Prostate gland (tissue), 2 donors: Measurements from ENCODE around the gene MCF2L2.

Experiments used
- CTCF ChIP-seq, 4 experiments: fragments of 200-600 bp in 2 of 4; fragments of 450-650 bp in 2 of 4; sonication (generic) in 2 of 4; IDR thresholded peaks; 1 replicate in 3 of 4; 2 replicates in 1 of 4; pipeline ENCODE4 v1.5.1; 2016 to 2019; ENCODE audit warnings: antibody characterized with exemption in 4 of 4, mild to moderate bottlenecking in 2 of 4, moderate library complexity in 2 of 4
- POLR2A ChIP-seq: fragments of 450-650 bp; IDR thresholded peaks from one replicate; pipeline ENCODE4 v1.6.1; 2016; ENCODE audit warnings: antibody characterized with exemption, mild to moderate bottlenecking
- POLR2AphosphoS5 ChIP-seq: sonication (generic); formaldehyde crosslinking; IDR thresholded peaks from one replicate; pipeline ENCODE4 v1.6.1; 2017; ENCODE audit warnings: antibody characterized with exemption

GRCh38 chr3:183242431-183242830 is 186.0 kb downstream of the MCF2L2 start:
- TF ChIP-seq POLR2A (no peak), POLR2AphosphoS5 (no peak), CTCF (IDR thresholded peaks at IDR 0.05) (no peak)
